Hepatocyte (in vitro differentiated cells): Measurements from ENCODE around the gene NKAIN2.

Experiments used
- EZH2 ChIP-seq: fragments of 200-600 bp; sonication (generic); IDR thresholded peaks from 2 replicates; pipeline ENCODE4 v1.6.1; 2016; ENCODE audit warnings: antibody characterized with exemption, mild to moderate bottlenecking, borderline replicate concordance
- EZH2phosphoT487 ChIP-seq: fragments of 200-600 bp; sonication (generic); IDR thresholded peaks from one replicate; pipeline ENCODE4 v1.6.1; 2018; ENCODE audit warnings: antibody characterized with exemption, mild to moderate bottlenecking, low read depth, moderate library complexity; ENCODE audit not compliant: unreplicated experiment, severe bottlenecking
- TF ChIP-seq, protein P1 (sequence below): fragments of 200-600 bp; sonication (generic); IDR thresholded peaks from 2 replicates; pipeline ENCODE4 v1.5.1; 2016; ENCODE audit warnings: antibody characterized with exemption, mild to moderate bottlenecking; ENCODE audit not compliant: poor library complexity

DNA sequence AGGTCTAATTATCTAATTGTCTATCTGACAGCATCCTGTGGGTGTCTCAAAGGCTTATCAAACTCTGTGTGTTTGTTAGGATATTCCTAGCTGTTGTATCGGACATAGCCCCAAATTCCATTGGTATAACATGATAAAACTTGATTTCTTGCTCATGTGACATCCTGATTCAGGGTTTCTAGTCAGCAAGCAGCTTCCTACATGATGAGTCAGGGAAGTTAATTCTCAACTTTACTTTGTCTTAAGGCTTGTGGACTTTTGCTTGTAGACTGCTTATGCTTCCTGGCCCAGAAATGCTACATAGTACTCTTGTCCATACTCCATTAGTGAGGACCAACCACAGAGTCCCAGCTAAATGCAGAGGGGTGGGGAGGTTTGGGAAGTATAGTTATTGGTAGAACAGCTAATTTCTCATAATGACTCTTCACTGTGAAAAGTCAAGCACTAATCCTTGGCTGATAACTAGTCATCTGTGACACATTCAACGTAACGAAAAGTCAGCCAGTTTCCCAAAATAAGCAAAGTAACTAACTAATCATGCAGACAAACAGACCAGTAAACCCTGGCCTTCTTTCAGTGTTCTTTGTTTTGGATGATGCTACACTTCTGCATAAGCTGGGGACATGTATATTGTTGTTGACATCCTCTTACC lies 25.8 kb downstream of the NKAIN2 start:
- TF ChIP-seq, protein P1, sequence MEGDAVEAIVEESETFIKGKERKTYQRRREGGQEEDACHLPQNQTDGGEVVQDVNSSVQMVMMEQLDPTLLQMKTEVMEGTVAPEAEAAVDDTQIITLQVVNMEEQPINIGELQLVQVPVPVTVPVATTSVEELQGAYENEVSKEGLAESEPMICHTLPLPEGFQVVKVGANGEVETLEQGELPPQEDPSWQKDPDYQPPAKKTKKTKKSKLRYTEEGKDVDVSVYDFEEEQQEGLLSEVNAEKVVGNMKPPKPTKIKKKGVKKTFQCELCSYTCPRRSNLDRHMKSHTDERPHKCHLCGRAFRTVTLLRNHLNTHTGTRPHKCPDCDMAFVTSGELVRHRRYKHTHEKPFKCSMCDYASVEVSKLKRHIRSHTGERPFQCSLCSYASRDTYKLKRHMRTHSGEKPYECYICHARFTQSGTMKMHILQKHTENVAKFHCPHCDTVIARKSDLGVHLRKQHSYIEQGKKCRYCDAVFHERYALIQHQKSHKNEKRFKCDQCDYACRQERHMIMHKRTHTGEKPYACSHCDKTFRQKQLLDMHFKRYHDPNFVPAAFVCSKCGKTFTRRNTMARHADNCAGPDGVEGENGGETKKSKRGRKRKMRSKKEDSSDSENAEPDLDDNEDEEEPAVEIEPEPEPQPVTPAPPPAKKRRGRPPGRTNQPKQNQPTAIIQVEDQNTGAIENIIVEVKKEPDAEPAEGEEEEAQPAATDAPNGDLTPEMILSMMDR: no peak
- TF ChIP-seq EZH2phosphoT487 (no peak), EZH2 (no peak)
